Measurements from ENCODE around the gene SBF2.

Gene SBF2

GRCh38 chr11:10310301-10310841 lies 16.4 kb upstream of the SBF2 start:
- ChIA-PET POLR2A (ENCODE audit: low non-redundant PET) (no interaction called here), CTCF (interaction anchor here (0.7 to 1.0 kb wide), 4 partner anchors 32 to 425 kb away, joined by 3 to 4 read pairs (median 4); no protein-coding TSS in a partner anchor)
- H3K27ac ChIP-seq = no peak overlapping the region
- TF ChIP-seq CTCF (conservative IDR thresholded peaks at IDR 0.05; ENCODE audit: low read depth) = no peak
- DNase-seq (ENCODE audit: low spot score) = no peak

GRCh38 chr11:10309163-10310093 lies 15.4 kb upstream of the SBF2 start:
- no peak for TF ChIP-seq CTCF (conservative IDR thresholded peaks at IDR 0.05; ENCODE audit: low read depth)
- peak overlapping the region; percentile 94 for H3K27ac ChIP-seq
- CTCF ChIA-PET = interaction anchor here (0.6 to 1.4 kb wide), 6 partner anchors 31 to 734 kb away, joined by 3 to 4 read pairs (median 4); no protein-coding TSS in a partner anchor
- peak; percentile 64 for DNase-seq (ENCODE audit: low spot score)
- POLR2A ChIA-PET (ENCODE audit: low non-redundant PET) = interaction anchor here (1.3 kb wide), 1 partner anchor 551 kb away, joined by 3 read pairs; no protein-coding TSS in a partner anchor

GRCh38 chr11:10308201-10308954 lies 14.4 kb upstream of the SBF2 start:
- TF ChIP-seq CTCF (conservative IDR thresholded peaks at IDR 0.05; ENCODE audit: low read depth) = no peak
- no peak for DNase-seq (ENCODE audit: low spot score)
- POLR2A ChIA-PET (ENCODE audit: low non-redundant PET) = interaction anchor here (0.7 to 1.3 kb wide), 2 partner anchors 470 to 550 kb away, joined by 3 to 4 read pairs; no protein-coding TSS in a partner anchor
- H3K27ac ChIP-seq = peak overlapping the region; percentile 94
- CTCF ChIA-PET = interaction anchor here (0.6 to 1.4 kb wide), 14 partner anchors 18 to 695 kb away, joined by 3 to 6 read pairs (median 3); no protein-coding TSS in a partner anchor

GRCh38 chr11:10307400-10308200 lies 13.6 kb upstream of the SBF2 start:
- H3K27ac ChIP-seq = peak overlapping the region; percentile 94
- CTCF ChIA-PET = interaction anchor here (0.6 to 1.4 kb wide), 22 partner anchors 10 to 697 kb away, joined by 3 to 6 read pairs (median 3); no protein-coding TSS in a partner anchor
- peak; percentile 96 for TF ChIP-seq CTCF (conservative IDR thresholded peaks at IDR 0.05; ENCODE audit: low read depth)
- DNase-seq (ENCODE audit: low spot score) = peak; percentile 83
- POLR2A ChIA-PET (ENCODE audit: low non-redundant PET) = interaction anchor here (0.7 kb wide), 2 partner anchors 445 to 469 kb away, joined by 3 to 4 read pairs; no protein-coding TSS in a partner anchor

- H3K27ac ChIP-seq = peak overlapping the region; percentile 94
- POLR2A ChIA-PET (ENCODE audit: low non-redundant PET) = interaction anchor here (0.7 kb wide), 1 partner anchor 445 kb away, joined by 3 read pairs; no protein-coding TSS in a partner anchor
- DNase-seq (ENCODE audit: low spot score) = no peak
- CTCF ChIA-PET = interaction anchor here (0.6 to 1.0 kb wide), 11 partner anchors 11 to 556 kb away, joined by 3 to 5 read pairs (median 3); no protein-coding TSS in a partner anchor
- no peak for TF ChIP-seq CTCF (conservative IDR thresholded peaks at IDR 0.05; ENCODE audit: low read depth)
These were observed 13.0 kb upstream of the SBF2 start for GRCh38 chr11:10307022-10307399.
